Amygdala (tissue), 56 donors: ENCODE results near the gene DHDH.

Source experiments
- DNase-seq, 56 donors: peaks; one replicate each; lab custom pipeline; 2025; lab: John Stamatoyannopoulos, UW

DHDH gene

DNA sequence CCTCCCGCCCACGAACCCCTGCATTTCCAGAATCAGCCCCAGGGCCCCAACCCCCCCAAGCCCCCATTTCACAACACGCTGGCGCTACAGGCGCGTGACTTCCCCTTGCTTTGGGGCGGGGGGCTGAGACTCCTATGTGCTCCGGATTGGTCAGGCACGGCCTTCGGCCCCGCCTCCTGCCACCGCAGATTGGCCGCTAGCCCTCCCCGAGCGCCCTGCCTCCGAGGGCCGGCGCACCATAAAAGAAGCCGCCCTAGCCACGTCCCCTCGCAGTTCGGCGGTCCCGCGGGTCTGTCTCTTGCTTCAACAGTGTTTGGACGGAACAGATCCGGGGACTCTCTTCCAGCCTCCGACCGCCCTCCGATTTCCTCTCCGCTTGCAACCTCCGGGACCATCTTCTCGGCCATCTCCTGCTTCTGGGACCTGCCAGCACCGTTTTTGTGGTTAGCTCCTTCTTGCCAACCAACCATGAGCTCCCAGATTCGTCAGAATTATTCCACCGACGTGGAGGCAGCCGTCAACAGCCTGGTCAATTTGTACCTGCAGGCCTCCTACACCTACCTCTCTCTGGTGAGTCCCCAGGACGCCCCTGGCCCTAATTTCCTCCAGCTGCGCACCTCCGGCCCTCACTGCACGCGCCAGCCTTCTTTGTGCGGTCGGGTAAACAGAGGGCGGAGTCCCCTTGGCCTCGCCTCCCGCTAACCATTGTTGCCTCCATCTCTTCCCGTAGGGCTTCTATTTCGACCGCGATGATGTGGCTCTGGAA is 31.7 kb downstream of the DHDH start, which contains the start of gene FTL:
Gene FTL (plus strand): TSS at position 270 of the 766 bp plus-strand sequence. CDS start 199 bp downstream, at position 469.
- DNase-seq = peak; percentile 56 to 99 (median 96)

DNA sequence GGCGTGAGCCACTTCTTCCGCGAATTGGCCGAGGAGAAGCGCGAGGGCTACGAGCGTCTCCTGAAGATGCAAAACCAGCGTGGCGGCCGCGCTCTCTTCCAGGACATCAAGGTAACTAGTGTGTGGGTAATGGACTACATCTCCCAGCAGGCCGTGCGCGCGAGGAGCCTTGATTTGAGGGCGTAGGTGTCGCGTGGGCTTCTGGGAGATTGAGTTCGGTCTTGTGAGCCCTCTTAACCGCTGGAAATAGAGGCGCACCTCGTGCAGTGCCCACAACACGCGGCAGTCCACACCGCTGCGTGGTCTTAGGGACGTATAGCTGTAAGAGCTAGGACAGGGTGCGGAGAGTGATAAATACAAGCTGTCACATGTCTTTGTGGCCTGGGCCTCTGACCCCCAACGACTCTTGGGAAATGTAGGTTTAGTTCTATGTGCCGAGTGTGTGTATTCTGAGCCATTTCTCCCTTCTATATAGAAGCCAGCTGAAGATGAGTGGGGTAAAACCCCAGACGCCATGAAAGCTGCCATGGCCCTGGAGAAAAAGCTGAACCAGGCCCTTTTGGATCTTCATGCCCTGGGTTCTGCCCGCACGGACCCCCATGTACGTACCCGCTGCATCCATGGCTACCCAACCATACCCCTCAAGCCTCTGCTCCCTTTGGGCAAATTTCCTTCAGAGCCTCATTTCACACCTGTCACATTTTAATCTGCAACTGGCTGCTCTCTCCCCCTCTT is 32.5 kb downstream of the DHDH start:
- peak; percentile 34 to 92 (median 79) for DNase-seq

DNA sequence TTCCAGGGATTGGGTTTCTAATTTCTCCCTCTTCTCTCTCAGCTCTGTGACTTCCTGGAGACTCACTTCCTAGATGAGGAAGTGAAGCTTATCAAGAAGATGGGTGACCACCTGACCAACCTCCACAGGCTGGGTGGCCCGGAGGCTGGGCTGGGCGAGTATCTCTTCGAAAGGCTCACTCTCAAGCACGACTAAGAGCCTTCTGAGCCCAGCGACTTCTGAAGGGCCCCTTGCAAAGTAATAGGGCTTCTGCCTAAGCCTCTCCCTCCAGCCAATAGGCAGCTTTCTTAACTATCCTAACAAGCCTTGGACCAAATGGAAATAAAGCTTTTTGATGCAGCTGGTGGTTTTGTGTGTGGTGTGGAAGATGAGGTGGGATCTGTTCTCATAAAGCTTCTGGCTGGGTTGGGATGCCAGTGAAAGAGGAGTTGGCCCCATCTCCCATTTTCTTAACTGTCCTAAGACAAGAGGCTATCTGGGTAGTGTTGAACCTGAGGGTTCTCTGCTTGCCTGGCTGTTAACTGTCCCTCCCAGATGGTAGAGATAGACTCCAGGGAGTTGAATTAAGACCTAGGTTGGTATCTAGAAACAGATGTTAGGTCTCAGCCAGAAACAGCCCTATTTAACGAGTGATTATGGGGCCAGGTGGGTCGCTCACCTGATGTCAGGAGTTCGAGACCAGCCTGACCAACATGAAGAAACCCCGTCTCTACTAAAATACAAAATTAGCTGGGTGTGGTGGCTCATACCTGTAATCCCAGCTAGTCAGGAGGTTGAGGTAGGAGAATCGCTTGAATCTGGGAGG is 33.2 kb downstream of the DHDH start:
- DNase-seq = peak in 5 of 56 donors; percentile 5 to 29 (median 18)

DNA sequence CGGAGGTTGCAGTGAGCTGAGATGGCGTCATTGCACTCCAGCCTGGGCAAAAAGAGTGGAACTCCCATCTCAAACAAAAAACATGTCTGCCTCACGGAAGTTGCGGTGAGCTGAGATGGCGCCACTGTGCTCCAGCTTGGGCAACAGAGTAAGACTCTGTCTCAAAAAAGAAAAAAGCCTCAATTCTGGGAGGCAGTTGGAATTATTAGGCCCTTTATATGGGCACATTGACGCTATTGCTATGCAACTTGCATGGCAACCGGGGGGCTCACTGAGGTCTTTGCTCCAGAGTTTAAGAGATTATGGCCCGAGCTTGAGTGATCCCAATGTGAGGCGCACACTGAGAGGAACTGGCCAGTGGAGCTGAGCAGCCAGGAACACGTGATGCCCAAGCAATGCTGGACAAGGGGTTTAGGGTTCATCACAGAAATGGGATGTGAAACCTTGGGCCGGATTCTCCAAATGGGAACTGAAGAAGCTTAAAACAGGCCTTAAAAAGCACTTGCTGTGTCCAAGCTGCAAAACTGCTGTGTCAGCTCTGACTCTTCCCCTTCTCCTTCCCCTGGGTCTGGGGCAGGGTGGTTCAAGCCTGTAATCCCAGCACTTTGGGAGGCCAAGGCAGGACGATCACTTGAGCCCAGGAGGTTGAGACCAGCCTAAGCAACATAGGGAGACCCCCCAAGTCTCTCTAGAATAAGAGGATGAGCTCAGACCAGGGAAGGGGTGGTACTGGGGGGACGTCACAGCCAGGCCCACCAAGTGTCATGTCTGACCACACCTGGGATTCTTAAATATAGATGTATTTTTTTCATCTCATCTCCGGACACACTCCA is 34.1 kb downstream of the DHDH start:
- DNase-seq = peak in 36 of 56 donors; percentile 4 to 68 (median 28)

DNA sequence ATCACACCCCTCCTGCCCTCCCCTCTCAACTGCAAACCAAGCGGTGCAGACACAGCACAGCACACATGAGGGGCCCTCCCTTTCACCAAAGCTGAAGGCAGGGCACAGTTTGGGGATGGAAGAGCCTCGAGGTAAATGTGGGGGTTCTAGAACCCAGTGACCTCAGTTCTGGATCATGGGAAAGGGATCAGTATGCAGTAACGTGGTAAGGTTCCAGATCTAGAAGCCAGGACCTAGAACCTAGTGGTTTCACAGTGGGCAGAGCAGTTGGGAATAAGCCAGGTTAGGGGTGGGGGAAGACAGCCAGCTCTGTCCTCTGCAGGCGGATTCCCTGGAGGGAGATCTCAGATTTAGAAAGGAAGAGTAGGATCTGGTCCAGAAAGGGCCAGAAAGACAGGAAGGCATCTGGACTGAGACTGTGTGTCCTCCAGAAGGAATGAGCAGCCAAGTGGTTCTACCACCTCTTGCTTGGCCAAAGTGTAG is 34.7 kb downstream of the DHDH start:
- DNase-seq = no peak

DNA sequence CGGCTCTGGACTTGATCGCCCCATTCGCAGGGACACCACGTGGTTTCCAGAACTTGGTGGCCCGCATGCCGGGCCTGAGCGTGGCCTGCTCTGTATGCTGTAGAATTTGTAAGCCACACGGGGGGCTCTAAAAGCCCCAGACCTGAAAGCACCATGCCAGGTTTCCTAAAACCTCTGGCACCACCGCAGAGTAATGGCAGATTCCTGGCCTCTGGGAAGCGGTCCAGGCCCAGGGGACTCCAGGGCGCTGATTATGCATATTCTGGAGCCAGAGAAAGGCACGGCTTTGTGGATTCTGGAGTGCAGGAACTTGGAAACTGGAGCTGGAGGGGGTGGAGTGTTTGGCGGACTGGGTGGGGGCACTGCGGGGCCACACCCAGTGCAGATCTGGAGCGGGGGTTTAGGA is 35.3 kb downstream of the DHDH start:
- DNase-seq = no peak

DNA sequence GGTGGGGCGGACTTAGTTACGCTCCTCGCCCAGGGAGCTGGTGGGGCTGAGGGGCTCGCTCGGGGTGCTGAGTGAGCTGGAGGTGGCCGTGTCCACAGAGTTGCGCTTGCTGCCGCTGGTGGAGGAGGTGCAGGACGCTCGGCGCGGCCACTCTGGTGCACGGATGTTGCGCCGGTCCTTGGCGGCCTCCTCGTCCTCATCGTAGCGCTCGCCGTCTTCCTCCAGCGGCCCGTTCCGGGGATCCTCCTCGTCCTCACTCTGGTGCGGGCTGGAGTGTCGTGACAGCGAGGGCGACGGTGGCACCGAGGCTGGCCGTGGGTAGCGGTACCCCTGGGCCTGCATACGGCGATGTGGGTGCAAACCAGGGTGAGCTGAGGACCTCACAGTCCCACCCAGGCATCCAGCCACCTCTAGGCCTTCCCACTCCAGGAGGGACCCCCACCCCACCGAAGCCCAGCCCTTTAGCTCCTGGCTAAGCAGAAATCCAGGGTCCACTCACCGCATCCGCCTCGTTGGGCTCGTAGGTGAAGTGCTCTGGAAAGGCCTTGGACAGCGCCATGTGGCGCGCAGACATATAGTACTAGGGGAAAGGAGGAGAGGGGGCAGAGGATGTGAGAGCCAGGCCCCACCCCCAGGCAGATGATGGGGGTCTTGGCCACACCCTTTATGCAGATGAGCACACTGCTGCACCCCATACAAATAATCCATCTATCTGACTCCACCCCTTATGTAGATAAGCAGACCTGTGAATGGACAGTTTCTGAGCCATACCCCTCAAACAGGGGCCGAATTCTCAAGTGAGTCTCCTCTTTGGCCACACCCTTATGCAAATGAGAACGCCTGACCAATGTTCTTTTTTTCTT is 36.0 kb downstream of the DHDH start:
- peak in 1 of 56 donors; percentile 28 for DNase-seq

DNA sequence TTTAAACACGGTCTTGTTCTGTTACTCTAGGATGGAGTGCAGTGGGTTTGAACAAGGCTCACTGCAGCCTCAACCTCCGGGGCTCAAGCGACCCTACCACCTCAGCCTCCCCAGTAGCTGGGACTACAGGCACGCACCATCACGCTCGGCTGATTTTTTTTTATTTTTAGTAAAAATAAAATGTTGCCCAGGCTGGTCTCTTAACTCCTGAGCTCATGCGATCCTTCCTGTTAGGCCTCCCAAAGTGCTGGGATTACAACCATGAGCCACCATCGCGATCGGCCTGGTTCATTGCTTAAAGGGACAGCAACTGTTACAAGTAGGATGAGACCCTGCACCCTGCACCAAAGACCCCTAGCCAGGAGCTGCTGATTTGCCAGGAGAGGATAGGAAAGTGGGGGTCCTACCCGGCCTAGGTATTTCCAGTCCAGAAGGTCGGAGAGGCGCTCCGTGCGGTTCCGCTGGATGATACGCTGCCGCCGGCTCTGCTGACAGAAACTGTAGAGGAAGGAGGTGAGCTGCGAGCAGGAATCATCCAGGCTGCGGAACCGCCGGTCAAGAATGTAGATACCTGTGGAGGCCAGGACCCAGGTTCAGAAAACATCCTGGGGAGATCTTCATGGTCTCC is 36.8 kb downstream of the DHDH start:
- DNase-seq = no peak

DNA sequence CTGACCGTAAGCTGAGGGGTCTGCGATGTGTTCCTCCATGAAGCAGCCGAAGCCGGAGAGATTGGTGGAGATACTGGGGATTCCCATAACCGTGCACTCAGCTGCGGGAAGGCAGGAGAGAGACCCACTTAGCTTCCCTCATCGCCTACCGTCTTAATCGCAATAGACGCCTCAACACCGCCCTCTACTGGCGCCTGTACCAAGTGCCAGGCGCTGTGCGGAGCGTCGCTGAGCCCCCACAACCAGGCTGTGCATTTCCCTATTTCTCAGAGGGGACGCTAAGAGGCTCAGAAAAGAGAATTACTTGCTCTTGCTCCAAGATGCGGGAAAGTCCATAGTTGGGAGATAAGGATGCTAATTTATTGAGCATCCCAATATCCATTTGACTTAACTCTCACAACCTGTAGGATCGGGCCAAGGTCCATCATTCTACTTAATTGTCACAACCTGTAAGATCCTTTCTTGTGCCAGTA is 37.5 kb downstream of the DHDH start:
- DNase-seq = peak in 49 of 56 donors; percentile 6 to 86 (median 47)

DNA sequence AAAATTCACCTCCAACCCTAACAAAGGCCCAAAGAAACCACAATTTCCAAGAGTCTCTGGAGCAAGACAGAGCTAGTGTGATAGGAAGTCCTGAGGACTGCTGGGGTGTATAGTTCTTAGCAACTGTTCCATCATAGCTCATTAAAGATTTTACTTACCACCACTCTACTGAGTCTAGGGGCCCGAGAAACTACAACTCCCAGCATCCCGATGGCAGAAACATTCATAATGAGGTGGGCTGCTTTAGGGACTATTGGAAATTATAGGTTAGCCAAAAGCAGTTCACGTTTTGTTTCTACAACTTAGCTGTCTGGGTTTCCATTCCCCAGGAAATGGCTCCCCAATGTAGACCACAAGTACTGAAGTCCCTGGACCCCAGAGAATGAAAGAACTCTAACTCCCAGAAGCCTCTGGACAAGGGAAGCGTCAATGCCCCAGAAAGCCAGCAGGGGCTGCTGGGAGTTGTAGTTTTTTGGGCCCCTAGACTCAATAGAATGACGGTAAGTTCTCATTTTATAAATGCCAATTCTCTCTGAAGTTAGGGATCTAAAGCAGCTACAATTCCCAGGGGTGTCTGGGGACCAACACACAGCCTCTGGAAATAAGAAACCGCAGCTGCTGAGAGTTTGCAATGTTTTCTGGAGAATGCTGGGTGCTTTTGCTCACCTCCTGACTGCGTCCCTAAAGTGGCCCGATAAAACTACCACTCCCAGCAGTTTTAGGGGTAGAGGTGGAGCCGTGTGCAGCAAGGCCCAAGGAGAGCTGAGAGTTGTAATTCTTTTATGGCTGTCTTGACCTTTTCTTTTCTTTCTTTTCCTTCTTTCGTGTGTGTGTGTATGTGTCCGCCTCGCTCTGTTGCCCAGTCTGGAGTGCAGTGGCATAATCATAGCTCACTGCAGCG is 42.7 kb downstream of the DHDH start:
- DNase-seq = peak in 2 of 56 donors; percentile 18 to 21

DNA sequence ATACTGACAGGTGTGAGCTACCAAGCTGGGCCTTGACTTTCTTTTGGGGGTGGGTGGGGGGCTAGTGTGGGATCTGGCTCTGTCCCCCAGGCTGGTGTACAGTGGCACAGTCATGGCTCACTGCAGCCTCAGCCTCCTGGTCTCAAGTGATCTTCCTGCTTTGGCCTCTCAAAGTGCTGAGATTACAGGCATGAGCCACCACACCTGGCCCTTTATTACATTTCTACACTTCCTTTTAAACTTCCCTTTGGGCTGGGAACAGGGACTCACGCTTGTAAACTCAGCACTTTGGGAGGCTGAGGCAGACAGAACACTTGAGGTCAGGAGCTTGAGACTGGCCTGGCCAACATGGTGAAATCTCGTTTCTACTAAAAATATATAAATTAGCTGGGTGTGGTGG is 43.6 kb downstream of the DHDH start:
- DNase-seq = no peak

DNA sequence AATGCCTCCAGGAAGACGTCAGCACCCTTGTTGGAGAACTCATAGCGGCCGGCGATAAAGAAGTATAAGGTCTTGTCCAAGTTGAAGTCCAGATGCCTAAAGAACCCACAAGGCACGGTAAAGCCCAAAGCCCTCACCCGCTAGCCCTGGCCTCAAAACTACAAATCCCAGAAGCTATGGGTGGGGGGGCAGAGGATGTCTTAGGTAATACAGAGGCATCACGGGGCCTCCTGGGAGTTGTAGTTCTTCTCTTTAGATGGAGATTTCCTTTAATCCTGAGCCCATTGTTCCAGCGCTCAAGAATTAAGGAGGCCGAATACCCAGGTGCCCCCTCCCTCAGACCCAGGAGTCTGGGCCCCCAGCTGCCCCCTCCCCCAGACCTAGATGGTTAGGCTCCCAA is 48.8 kb downstream of the DHDH start:
- no peak for DNase-seq

DNA sequence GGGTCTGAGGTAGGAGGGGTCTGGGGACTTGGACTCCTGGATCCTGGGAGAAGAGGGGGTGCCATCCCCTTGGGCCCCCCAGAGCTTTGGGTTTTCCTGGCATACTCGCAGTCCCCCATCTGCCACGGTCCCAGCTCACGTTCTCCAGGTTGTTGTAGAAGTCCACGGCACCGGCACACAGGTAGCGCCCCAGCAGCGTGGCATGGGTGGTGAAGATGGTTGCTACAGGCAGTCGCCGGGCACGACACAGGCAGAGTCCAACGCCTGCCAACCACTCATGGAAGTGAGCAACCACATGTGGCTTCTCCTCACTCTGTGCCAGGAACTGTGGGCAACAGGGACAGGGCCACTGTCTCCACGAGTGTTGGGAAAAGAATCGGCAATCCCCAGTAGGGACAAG is 52.2 kb downstream of the DHDH start:
- no peak for DNase-seq

DNA sequence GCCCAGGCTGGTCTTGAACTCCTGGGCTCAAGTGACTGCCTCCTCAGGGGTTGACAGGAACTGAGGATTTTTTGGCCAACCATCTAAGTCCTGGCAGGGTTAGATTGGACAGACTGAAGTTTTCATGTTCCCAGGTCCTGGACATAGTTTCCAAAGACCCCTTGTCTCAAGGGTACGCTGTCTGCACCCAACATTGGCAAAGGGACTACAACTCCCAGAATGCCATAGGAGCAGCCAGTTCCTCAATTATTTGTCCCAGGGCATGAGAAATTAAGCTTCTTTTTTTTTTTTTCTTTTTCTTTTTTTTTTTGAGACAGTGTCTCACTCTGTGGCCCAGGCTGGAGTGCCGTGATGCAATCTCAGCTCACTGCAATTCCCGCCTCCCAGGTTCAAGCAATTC is 52.7 kb downstream of the DHDH start:
- no peak for DNase-seq

DNA sequence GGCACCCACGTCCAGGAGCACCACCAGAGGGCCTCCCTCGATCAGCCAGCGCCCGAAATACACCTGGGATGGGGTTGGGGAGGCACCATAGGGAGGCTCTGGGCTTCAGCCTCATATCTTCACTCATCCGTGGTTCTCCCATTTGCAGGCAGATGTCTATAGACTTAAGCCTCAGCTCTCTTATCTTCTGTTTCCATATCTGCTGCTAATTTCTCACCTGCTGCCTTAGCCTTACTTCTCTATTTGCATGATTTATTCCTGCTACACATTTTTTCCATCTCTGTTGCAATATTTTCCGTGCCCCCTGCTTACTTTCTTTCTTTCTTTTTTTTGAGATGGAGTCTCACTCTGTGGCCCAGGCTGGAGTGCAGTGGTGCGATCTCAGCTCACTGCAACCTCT is 53.8 kb downstream of the DHDH start:
- DNase-seq = no peak

DNA sequence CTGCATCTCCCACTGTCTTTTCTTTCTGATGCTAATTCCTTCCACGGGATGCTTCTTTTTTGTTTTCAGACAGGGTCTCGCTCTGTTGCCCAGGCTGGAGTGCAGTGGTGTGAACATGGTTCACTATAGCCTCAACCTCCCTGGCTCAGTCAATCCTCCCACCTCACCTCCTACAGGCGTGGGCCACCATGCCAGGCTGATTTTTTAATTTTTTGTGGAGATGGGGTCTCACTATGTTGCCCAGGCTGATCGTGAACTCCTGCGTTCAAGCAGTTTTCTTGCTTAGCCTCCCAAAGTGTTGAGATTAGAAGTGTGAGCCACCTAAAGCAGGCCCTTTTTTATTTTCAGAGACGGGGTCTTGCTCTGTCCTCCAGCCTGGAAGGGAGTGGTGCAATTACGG is 54.8 kb downstream of the DHDH start:
- DNase-seq = no peak

DNA sequence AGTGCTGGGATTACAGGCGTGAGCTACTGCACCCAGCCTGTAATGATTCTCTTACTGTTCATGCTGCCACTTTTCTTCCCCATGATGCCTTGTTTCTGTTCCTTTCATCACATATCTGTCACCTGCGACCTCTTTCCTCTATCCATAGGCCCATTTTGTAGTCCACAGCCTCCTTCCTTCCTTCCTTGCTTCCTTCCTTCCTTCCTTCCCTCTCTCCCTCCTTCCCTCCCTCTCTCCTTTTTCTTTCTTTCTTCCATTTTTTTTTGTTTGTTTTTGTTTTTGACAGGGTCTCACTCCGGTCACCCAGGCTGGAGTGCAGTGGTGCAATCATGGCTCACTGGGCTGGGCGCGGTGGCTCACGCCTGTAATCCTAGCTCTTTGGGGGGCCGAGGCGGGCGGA is 55.4 kb downstream of the DHDH start:
- DNase-seq = no peak
